Sigmoid colon (tissue), 7 donors: ENCODE results near the gene CATSPER1. TPM values are rescaled to one million over a fixed set of nuclear protein-coding genes. Genes with fewer than 3 reads are reported as not detected.

Experiments used
- DNase-seq: peaks from one replicate; pipeline ENCODE4 v3.0.0-alpha.2; 2019
- H3K27ac ChIP-seq, 4 donors: fragments of 200-600 bp; sonication (generic); one replicate each; pipeline ENCODE4 v1.5.1; 2016 to 2019; ENCODE audit warnings: mild to moderate bottlenecking in 1 of 4
- H3K27me3 ChIP-seq, 3 donors: fragments of 200-600 bp; sonication (generic); one replicate each; pipeline ENCODE4 v1.5.1; 2019; ENCODE audit warnings: mild to moderate bottlenecking in 1 of 3
- H3K36me3 ChIP-seq, 4 donors: fragments of 200-600 bp; sonication (generic); one replicate each; pipeline ENCODE4 v1.5.1; 2016 to 2019
- H3K4me1 ChIP-seq, 4 donors: fragments of 200-600 bp; sonication (generic); one replicate each; pipeline ENCODE4 v1.5.1; 2017 to 2019
- H3K4me3 ChIP-seq, 4 donors: fragments of 200-600 bp; sonication (generic); one replicate each; pipeline ENCODE4 v1.5.1; 2017 to 2019; ENCODE audit warnings: mild to moderate bottlenecking in 2 of 4, moderate library complexity in 1 of 4
- H3K9me3 ChIP-seq, 4 donors: fragments of 200-600 bp in 3 of 4; sonication (generic) in 3 of 4; one replicate each; pipeline versions ENCODE4 v1.5.1 to v1.6.1; 2013 to 2019
- CTCF ChIP-seq, 4 experiments: fragments of 450-650 bp in 3 of 4; fragments of 200-600 bp in 1 of 4; IDR thresholded peaks; one replicate each; pipeline ENCODE4 v1.5.1; 2016 to 2019; ENCODE audit warnings: antibody characterized with exemption in 4 of 4, mild to moderate bottlenecking in 3 of 4, moderate library complexity in 2 of 4
- EP300 ChIP-seq, 4 donors: sonication (generic); formaldehyde crosslinking; IDR thresholded peaks; one replicate each; pipeline ENCODE4 v1.6.1; 2017; ENCODE audit warnings: antibody characterized with exemption in 4 of 4
- POLR2A ChIP-seq, 2 donors: fragments of 450-650 bp; IDR thresholded peaks; one replicate each; pipeline ENCODE4 v1.6.1; 2016; ENCODE audit warnings: antibody characterized with exemption in 2 of 2, mild to moderate bottlenecking in 2 of 2, moderate library complexity in 2 of 2
- POLR2AphosphoS5 ChIP-seq, 4 donors: sonication (generic); formaldehyde crosslinking; IDR thresholded peaks; one replicate each; pipeline ENCODE4 v1.6.1; 2017; ENCODE audit warnings: antibody characterized with exemption in 4 of 4
- WGBS, 2 donors: extraction: QIAGEN DNeasy Blood & Tissue Kit; methylation state at CpG; one replicate each; pipeline ENCODE4 v1.1.7; 2013; 5-methylcytosine and 5-hydroxymethylcytosine counted together
- intact Hi-C: fragments of 100-400 bp; cut with DNase I; formaldehyde crosslinking; loops from one replicate; pipeline ENCODE4 v1.15.1; 2023
- polyA plus RNA-seq, 3 donors: library from polyadenylated mRNA; stranded (reverse); fragments of 200-250 nt; gene quantifications; one replicate each; pipeline ENCODE4 v1.2.3, GENCODE V29; 2013
- total RNA-seq, 4 donors: library from RNA; depleted of rRNA; stranded (reverse); fragments of >200 nt; gene quantifications; one replicate each; pipeline ENCODE4 v1.1.0, GENCODE V29; 2016
- donor health status: healthy with polysubstance abuse.
- donor health status: Bipolar disorder and iron deficiency.
- donor health status: healthy.

The CATSPER1 gene
- total and polyA plus RNA-seq, 7 donors = 0.06 TPM; not detected in 6

GRCh38 chr11:66048547-66049323 is 22.5 kb upstream of the CATSPER1 start, which contains the start of gene GAL3ST3:
Gene GAL3ST3 (minus strand): TSS chr11:66049161. CDS start chr11:66045415, 3,746 bp downstream.
- TF ChIP-seq CTCF (IDR thresholded peaks at IDR 0.05) = no peak
- TF ChIP-seq POLR2AphosphoS5 (IDR thresholded peaks at IDR 0.05) = no peak
- no peak for TF ChIP-seq POLR2A (IDR thresholded peaks at IDR 0.05)
- no peak for TF ChIP-seq EP300 (IDR thresholded peaks at IDR 0.05)
- DNase-seq = no peak
- Histone ChIP-seq H3K4me3 (no peak within 1 kb of the TSS), H3K36me3 (peaks cover 0 to 3% (median 0%) of the 10 kb centered on the region in 4 donors), H3K27ac (peak within 1 kb of the TSS in 1 of 4 donors; percentile 75), H3K4me1 (peaks cover 0 to 33% (median 22%) of the 10 kb centered on the region in 4 donors), H3K27me3 (peaks cover 14 to 26% (median 21%) of the 10 kb centered on the region in 3 donors), H3K9me3 (no peaks in the 10 kb centered on the region)
- 14 to 35% methylated on average over 39 of the region's 39 CpGs for whole genome bisulfite sequencing, 2 donors
- intact Hi-C loops = no loop called here

GRCh38 chr11:66047541-66048365 is 21.5 kb upstream of the CATSPER1 start:
- H3K4me1 ChIP-seq = peaks cover 0 to 23% (median 13%) of the 10 kb centered on the region in 4 donors
- H3K4me3 ChIP-seq = no peak overlapping the region
- H3K9me3 ChIP-seq = no peaks in the 10 kb centered on the region
- intact Hi-C loops = no loop called here
- 80 to 87% methylated on average over 11 of the region's 11 CpGs for WGBS, 2 donors
- H3K36me3 ChIP-seq = no peaks in the 10 kb centered on the region
- DNase-seq = no peak
- peaks cover 14 to 26% (median 21%) of the 10 kb centered on the region in 3 donors for H3K27me3 ChIP-seq
- H3K27ac ChIP-seq = peak overlapping the region in 1 of 4 donors; percentile 75
- TF ChIP-seq POLR2A (IDR thresholded peaks at IDR 0.05) (no peak), EP300 (IDR thresholded peaks at IDR 0.05) (no peak), POLR2AphosphoS5 (IDR thresholded peaks at IDR 0.05) (no peak), CTCF (IDR thresholded peaks at IDR 0.05) (no peak)

GRCh38 chr11:66046901-66047300 is 20.6 kb upstream of the CATSPER1 start:
- intact Hi-C loops = no loop called here
- TF ChIP-seq CTCF (IDR thresholded peaks at IDR 0.05) = no peak
- TF ChIP-seq EP300 (IDR thresholded peaks at IDR 0.05) = no peak
- TF ChIP-seq POLR2A (IDR thresholded peaks at IDR 0.05) = no peak
- no peak for TF ChIP-seq POLR2AphosphoS5 (IDR thresholded peaks at IDR 0.05)
- Histone ChIP-seq H3K27ac (peak overlapping the region in 1 of 4 donors; percentile 75), H3K4me1 (peaks cover 0 to 21% (median 12%) of the 10 kb centered on the region in 4 donors), H3K36me3 (no peaks in the 10 kb centered on the region), H3K4me3 (no peak overlapping the region), H3K27me3 (peaks cover 14 to 26% (median 21%) of the 10 kb centered on the region in 3 donors), H3K9me3 (no peaks in the 10 kb centered on the region)
- no peak for DNase-seq
- WGBS, 2 donors = 94 to 98% methylated on average over 3 of the region's 3 CpGs

- Histone ChIP-seq H3K4me1 (peaks cover 0 to 12% (median 5%) of the 10 kb centered on the region in 4 donors), H3K27me3 (peaks cover 14 to 26% (median 21%) of the 10 kb centered on the region in 3 donors), H3K4me3 (no peak overlapping the region), H3K36me3 (no peaks in the 10 kb centered on the region), H3K27ac (peak overlapping the region in 1 of 4 donors; percentile 32), H3K9me3 (no peaks in the 10 kb centered on the region)
- peak; percentile 82 for DNase-seq
- intact Hi-C loops = no loop called here
- TF ChIP-seq POLR2A (IDR thresholded peaks at IDR 0.05) (no peak), CTCF (IDR thresholded peaks at IDR 0.05) (peak; percentile 40 to 89 (median 80)), EP300 (IDR thresholded peaks at IDR 0.05) (no peak)
- WGBS, 2 donors = 10 to 16% methylated on average over 11 of the region's 11 CpGs
Observed at GRCh38 chr11:66045177-66045639, 18.9 kb upstream of the CATSPER1 start.
